ENCODE data around the gene SLC39A11.

SLC39A11 gene

DNA sequence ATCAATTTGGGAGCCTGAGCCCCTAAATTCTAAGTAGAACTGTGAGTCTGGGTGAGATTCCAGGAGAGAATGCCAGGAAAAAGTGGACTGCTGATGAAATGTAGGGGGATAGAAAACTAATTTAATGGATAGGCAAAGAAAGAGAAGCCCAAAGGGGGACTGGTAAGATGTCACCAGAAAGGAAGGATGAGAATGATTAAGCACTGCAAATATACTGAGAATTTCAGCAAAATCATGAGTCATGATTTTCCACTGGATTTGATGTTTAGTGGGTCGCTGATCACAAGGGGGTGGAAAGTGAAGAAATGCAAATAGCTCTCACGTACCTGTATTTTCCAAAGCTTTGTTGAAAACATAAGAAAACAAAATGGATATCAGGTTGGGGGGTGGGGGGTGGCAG lies 201.8 kb downstream of the SLC39A11 start:
- DNase-seq (ENCODE audit: extremely low read depth, low read depth): no peak
- TF ChIP-seq, protein P1, sequence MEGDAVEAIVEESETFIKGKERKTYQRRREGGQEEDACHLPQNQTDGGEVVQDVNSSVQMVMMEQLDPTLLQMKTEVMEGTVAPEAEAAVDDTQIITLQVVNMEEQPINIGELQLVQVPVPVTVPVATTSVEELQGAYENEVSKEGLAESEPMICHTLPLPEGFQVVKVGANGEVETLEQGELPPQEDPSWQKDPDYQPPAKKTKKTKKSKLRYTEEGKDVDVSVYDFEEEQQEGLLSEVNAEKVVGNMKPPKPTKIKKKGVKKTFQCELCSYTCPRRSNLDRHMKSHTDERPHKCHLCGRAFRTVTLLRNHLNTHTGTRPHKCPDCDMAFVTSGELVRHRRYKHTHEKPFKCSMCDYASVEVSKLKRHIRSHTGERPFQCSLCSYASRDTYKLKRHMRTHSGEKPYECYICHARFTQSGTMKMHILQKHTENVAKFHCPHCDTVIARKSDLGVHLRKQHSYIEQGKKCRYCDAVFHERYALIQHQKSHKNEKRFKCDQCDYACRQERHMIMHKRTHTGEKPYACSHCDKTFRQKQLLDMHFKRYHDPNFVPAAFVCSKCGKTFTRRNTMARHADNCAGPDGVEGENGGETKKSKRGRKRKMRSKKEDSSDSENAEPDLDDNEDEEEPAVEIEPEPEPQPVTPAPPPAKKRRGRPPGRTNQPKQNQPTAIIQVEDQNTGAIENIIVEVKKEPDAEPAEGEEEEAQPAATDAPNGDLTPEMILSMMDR (IDR thresholded peaks at IDR 0.05; ENCODE audit: low read depth, low read length, missing control alignments): no peak
- H3K4me3 ChIP-seq (replicated peaks; ENCODE audit: low read depth, low read length): no peak overlapping the region

DNA sequence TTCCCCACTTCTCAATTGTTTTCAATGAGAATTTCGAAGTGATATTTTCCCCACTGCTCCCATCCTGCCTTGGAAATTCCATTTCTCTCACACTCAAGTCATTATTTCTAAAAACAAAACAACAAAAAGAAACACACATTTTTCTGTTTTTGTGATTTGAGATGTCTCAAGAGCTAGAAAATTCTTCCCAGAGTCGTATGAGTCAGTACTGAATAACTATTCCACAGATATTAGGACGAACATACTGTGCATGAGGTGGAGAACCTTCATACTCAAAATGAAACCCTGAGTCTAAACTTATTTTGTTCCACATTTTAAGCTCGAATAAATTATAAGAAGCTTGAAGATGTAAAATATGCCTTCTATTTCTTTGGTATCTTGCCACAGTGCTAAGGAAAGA lies 204.6 kb downstream of the SLC39A11 start:
- no peak overlapping the region for H3K4me3 ChIP-seq (replicated peaks; ENCODE audit: low read depth, low read length)
- DNase-seq (ENCODE audit: extremely low read depth, low read depth): no peak
- TF ChIP-seq, protein P1 (IDR thresholded peaks at IDR 0.05; ENCODE audit: low read depth, low read length, missing control alignments): no peak

DNA sequence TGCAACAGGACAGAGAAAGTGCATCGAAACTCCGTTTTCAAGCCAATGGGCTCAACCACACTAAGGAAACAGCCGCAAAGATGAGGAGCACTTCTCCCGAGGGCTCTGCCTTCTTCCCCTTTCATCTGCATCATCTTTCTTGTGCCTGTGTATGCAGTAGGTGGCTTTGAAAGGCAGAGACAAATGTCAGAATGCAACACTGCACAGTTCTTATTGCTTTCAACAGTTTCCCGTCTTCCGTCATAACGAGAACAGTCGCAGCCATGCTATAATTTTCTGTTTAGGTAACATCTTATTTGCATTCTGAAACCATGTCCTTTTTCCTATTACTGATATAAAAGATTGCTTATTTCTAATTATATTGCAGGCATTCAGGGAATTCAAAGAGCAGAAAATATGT lies 205.2 kb downstream of the SLC39A11 start:
- no peak for DNase-seq (ENCODE audit: extremely low read depth, low read depth)
- no peak overlapping the region for H3K4me3 ChIP-seq (replicated peaks; ENCODE audit: low read depth, low read length)
- TF ChIP-seq, protein P1 (IDR thresholded peaks at IDR 0.05; ENCODE audit: low read depth, low read length, missing control alignments): no peak

DNA sequence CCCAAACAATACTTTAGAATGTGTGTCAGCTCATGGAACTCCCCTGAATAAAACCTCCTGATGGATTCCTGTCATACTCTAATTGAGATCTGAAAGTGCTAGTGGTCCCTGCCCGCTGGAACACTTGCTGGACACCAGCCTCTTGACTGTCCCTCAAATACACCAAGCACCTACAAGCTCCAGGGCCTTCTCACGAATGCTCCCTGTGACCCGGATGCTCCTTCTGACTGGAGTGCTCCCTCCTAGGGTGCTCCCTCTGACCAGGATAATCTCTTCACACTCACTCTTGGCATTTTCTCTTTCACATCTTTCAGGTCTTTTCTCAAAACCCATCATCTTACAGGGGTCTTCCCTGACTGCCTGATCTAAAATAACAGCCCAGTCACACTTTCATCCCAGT lies 205.9 kb downstream of the SLC39A11 start:
- no peak overlapping the region for H3K4me3 ChIP-seq (replicated peaks; ENCODE audit: low read depth, low read length)
- DNase-seq (ENCODE audit: extremely low read depth, low read depth): no peak
- TF ChIP-seq, protein P1 (IDR thresholded peaks at IDR 0.05; ENCODE audit: low read depth, low read length, missing control alignments): no peak

DNA sequence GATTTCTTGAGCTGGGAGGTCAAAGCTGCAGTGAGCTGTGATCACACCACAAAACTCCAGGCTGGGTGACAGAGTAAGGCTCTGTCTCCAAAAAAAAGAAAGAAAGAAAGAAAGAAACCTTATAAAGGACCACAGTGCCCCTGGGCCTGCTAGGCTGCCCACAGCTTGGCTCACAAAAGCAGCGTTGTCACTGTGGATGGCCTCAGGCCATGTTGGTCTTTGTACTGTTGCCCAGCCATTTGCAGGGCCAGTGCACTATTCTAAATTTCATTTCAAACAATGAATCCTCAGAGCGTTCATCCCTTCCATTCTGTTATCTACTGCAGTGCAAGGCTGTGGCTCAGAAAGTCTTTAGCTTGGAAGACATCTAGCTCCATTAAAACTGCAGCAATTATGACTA lies 208.4 kb downstream of the SLC39A11 start:
- H3K4me3 ChIP-seq (replicated peaks; ENCODE audit: low read depth, low read length): no peak overlapping the region
- DNase-seq (ENCODE audit: extremely low read depth, low read depth): no peak
- TF ChIP-seq, protein P1 (IDR thresholded peaks at IDR 0.05; ENCODE audit: low read depth, low read length, missing control alignments): no peak

DNA sequence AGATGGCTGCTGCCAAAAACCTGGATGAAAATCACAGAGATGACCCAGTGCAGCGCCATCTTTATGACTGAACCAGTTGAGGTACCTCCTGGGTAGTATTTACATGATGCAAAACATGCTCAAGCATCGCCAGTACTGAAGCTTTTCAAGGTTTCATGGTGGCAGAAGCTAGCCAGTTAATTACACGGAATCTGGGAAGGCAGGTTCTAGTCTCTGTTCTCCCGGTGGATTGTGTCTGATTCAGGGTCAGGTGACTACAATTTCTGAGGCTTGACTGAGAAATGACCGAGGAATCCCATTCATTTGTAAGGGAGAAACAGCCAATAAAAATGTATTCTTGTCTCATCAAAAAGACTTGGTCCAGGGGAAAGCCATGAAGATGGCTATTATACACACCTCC lies 209.1 kb downstream of the SLC39A11 start:
- DNase-seq (ENCODE audit: extremely low read depth, low read depth): no peak
- no peak overlapping the region for H3K4me3 ChIP-seq (replicated peaks; ENCODE audit: low read depth, low read length)
- TF ChIP-seq, protein P1 (IDR thresholded peaks at IDR 0.05; ENCODE audit: low read depth, low read length, missing control alignments): no peak

DNA sequence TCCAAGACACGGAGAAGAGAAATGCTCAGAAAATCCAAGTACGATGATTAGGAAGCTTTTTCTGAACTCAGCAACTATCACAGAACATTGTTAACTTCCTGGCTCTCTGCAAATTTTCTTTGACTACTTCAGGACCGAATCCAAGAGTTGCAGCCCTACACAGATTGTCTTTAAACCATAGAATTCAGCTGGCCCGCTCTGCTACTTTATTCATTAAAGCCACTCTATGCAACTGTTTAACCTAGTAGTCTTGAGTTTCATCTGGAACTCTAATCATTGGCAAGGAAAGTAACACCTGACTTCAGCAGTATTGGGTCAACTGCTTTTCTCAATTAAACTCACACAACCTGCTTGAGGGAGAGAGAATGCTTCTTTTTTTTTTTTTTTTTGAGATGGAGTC lies 210.1 kb downstream of the SLC39A11 start:
- DNase-seq (ENCODE audit: extremely low read depth, low read depth): no peak
- H3K4me3 ChIP-seq (replicated peaks; ENCODE audit: low read depth, low read length): no peak overlapping the region
- TF ChIP-seq, protein P1 (IDR thresholded peaks at IDR 0.05; ENCODE audit: low read depth, low read length, missing control alignments): no peak
